H4 (cell line): ENCODE data around the gene RPP38. TPM values are rescaled to one million over a fixed set of nuclear protein-coding genes. Genes with fewer than 3 reads are reported as not detected.

ENCODE experiments used
- DNase-seq: peaks from one replicate; pipeline ENCODE4 v3.0.0-alpha.2; 2015; ENCODE audit warnings: low spot score
- total RNA-seq: library from RNA; depleted of rRNA; stranded (reverse); fragments of >200 nt; shearing (Covaris generic); gene quantifications from 2 replicates; pipeline ENCODE4 v1.2.3, GENCODE V29; 2014; rRNA removed

Gene RPP38
- 10.0 and 13.1 TPM in 2 replicates for total RNA-seq

- peak; percentile 82 for DNase-seq
Observed at GRCh38 chr10:15097011-15097812, at the start of gene RPP38. TSS of gene RPP38 (plus strand) at chr10:15097355. CDS start at chr10:15103315, 5,960 bp downstream.

- no peak for DNase-seq
Observed at GRCh38 chr10:15049533-15049932, 47.6 kb upstream of the RPP38 start.

- no peak for DNase-seq
Observed at GRCh38 chr10:15052121-15052520, 45.0 kb upstream of the RPP38 start.

GRCh38 chr10:15053061-15053460, 44.1 kb upstream of the RPP38 start:
- no peak for DNase-seq

GRCh38 chr10:15058689-15059088, 38.5 kb upstream of the RPP38 start:
- DNase-seq, result no peak

- DNase-seq, result no peak
Observed at GRCh38 chr10:15059914-15060313, 37.2 kb upstream of the RPP38 start.

GRCh38 chr10:15060638-15061037, 36.5 kb upstream of the RPP38 start:
- no peak for DNase-seq

- DNase-seq, result no peak
Observed at GRCh38 chr10:15067154-15067553, 30.0 kb upstream of the RPP38 start.

- no peak for DNase-seq
Observed at GRCh38 chr10:15068802-15069201, 28.4 kb upstream of the RPP38 start.

- DNase-seq, result no peak
Observed at GRCh38 chr10:15069230-15069629, 27.9 kb upstream of the RPP38 start.

GRCh38 chr10:15072358-15072757, 24.8 kb upstream of the RPP38 start:
- no peak for DNase-seq

GRCh38 chr10:15075421-15075820, 21.7 kb upstream of the RPP38 start:
- DNase-seq, result no peak

- no peak for DNase-seq
Observed at GRCh38 chr10:15083674-15084501, 13.3 kb upstream of the RPP38 start.

GRCh38 chr10:15084502-15084922, 12.6 kb upstream of the RPP38 start:
- peak; percentile 97 for DNase-seq

- peak; percentile 62 for DNase-seq
Observed at GRCh38 chr10:15088428-15089261, 8.5 kb upstream of the RPP38 start, which contains the start of gene ACBD7. TSS of gene ACBD7 (minus strand) at chr10:15088776. CDS start at chr10:15088728, 48 bp downstream.

- DNase-seq, result no peak
Observed at GRCh38 chr10:15091418-15091817, 5.7 kb upstream of the RPP38 start.

GRCh38 chr10:15092855-15093408, 4.2 kb upstream of the RPP38 start:
- DNase-seq, result no peak

GRCh38 chr10:15096661-15097010, 519 bp upstream of the RPP38 start:
- no peak for DNase-seq

GRCh38 chr10:15099886-15100285, 2.7 kb downstream of the RPP38 start:
- no peak for DNase-seq

GRCh38 chr10:15103513-15103912, 6.4 kb downstream of the RPP38 start:
- DNase-seq, result no peak

GRCh38 chr10:15106352-15107013, 9.3 kb downstream of the RPP38 start:
- DNase-seq, result peak; percentile 42
